Panc1 (cell line): ENCODE results near the gene UBASH3B. TPM values are rescaled to one million over a fixed set of nuclear protein-coding genes. Genes with fewer than 3 reads are reported as not detected.

Experiments used
- ATAC-seq: fragments of 200-7000 bp; cut with Tn5 transposase; 2 replicates; pipeline ENCODE4 v1.9.1; 2020; ENCODE audit warnings: mild to moderate bottlenecking, moderate library complexity
- BruUV-seq: library from RNA; stranded (reverse); fragments of 400-500 nt; replicated peaks from 2 replicates; lab custom pipeline; 2021; lab: Mats Ljungman, UMichigan
- CTCF ChIA-PET: fragments of 300-600 bp; sonication (Branson Sonifier 250); formaldehyde crosslinking; loops from one replicate; lab custom pipeline; 2022; ENCODE audit warnings: antibody characterized with exemption; lab: Charles Lee
- POLR2A ChIA-PET: fragments of 300-600 bp; sonication (Branson Sonifier 250); formaldehyde crosslinking; loops from one replicate; lab custom pipeline; 2022; ENCODE audit warnings: antibody characterized with exemption; lab: Charles Lee
- DNase-seq: peaks from one replicate; pipeline ENCODE4 v3.0.0-alpha.2; 2010; ENCODE audit warnings: low read depth, low spot score
- H3K27ac ChIP-seq: 2 replicates; pipeline ENCODE4 v1.5.1; 2011; ENCODE audit warnings: mild to moderate bottlenecking, low read length, inconsistent platforms
- H3K27me3 ChIP-seq: fragments of 200-500 bp; sonication (Bioruptor generic); 2 replicates; pipeline ENCODE4 v1.6.0; 2014; ENCODE audit warnings: low read length, inconsistent platforms; ENCODE audit not compliant: control insufficient read depth, insufficient read depth
- H3K36me3 ChIP-seq: fragments of 200-500 bp; sonication (Bioruptor generic); 2 replicates; pipeline ENCODE4 v1.5.1; 2014; ENCODE audit warnings: inconsistent platforms, mild to moderate bottlenecking, low read length, moderate library complexity; ENCODE audit not compliant: control insufficient read depth, insufficient read depth
- H3K4me1 ChIP-seq: 2 replicates; pipeline ENCODE4 v1.5.1; 2011; ENCODE audit warnings: inconsistent platforms, mild to moderate bottlenecking, low read length, moderate library complexity; ENCODE audit not compliant: control insufficient read depth, insufficient read depth
- H3K4me3 ChIP-seq, 2 experiments: 2 replicates each; pipeline ENCODE4 v1.5.1; 2011 to 2012; ENCODE audit warnings: low read depth in 2 of 2, low read length in 2 of 2, mild to moderate bottlenecking in 2 of 2, inconsistent platforms in 1 of 2, moderate library complexity in 1 of 2
- H3K9me3 ChIP-seq: fragments of 200-500 bp; sonication (Bioruptor generic); 2 replicates; pipeline ENCODE4 v1.5.1; 2014; ENCODE audit warnings: low read depth, mild to moderate bottlenecking, inconsistent platforms, low read length, moderate library complexity; ENCODE audit not compliant: control insufficient read depth, insufficient read depth
- CTCF ChIP-seq: fragments of 450-650 bp; IDR thresholded peaks from 2 replicates; pipeline ENCODE4 v1.5.1; 2017; ENCODE audit warnings: mild to moderate bottlenecking
- POLR2AphosphoS5 ChIP-seq: IDR thresholded peaks from 2 replicates; pipeline ENCODE4 v1.6.1; 2012; ENCODE audit warnings: mild to moderate bottlenecking, low read depth, low read length, moderate library complexity
- REST ChIP-seq, 2 experiments: IDR thresholded peaks; 2 replicates each; pipeline ENCODE4 v1.6.1; 2011 to 2012; ENCODE audit warnings: low read depth in 2 of 2, control low read depth in 1 of 2, low read length in 1 of 2, mild to moderate bottlenecking in 1 of 2, moderate library complexity in 1 of 2; ENCODE audit not compliant: insufficient read depth in 1 of 2
- SIN3A ChIP-seq: IDR thresholded peaks from 2 replicates; pipeline ENCODE4 v1.6.1; 2012; ENCODE audit warnings: low read depth, mild to moderate bottlenecking, low read length, moderate library complexity, borderline replicate concordance; ENCODE audit not compliant: insufficient read depth
- TCF7L2 ChIP-seq: IDR thresholded peaks from 2 replicates; pipeline ENCODE4 v1.6.1; 2011; ENCODE audit warnings: mild to moderate bottlenecking, low read depth, low read length, inconsistent platforms
- in situ Hi-C: cut with HindIII; loops from 2 replicates; pipeline ENCODE4 v1.10.0; 2016; ENCODE audit warnings: low sequenced_read_pairs, low pct_unique_long_range_greater_than_20kb
- intact Hi-C: fragments of 100-400 bp; cut with micrococcal nuclease; formaldehyde crosslinking; loops from one replicate; pipeline ENCODE4 v1.10.0; 2022; ENCODE audit not compliant: unreplicated experiment
- total RNA-seq: library from RNA; stranded (reverse); gene quantifications from one replicate; pipeline ENCODE4 v1.2.1, GENCODE V29; 2021; ENCODE audit not compliant: unreplicated experiment

The UBASH3B gene
- total RNA-seq, 1 experiment from 2014 or later = 55.1 TPM

- peaks cover 12% of the 10 kb centered on the region; the same call in 1 of the 2 replicates for H3K4me1 ChIP-seq
- H3K9me3 ChIP-seq = no peaks in the 10 kb centered on the region
- BruUV-seq = no TSS peak
- DNase-seq (no peak), ATAC-seq (no peak)
- CTCF ChIA-PET = no interaction called here
- H3K4me3 ChIP-seq = no peak overlapping the region
- POLR2A ChIA-PET = no interaction called here
- TF ChIP-seq REST (IDR thresholded peaks at IDR 0.05; ENCODE audit: insufficient read depth in 1 of 2, low read depth in 2 of 2, low read length in 1 of 2) (no peak), CTCF (no peak), TCF7L2 (no peak), SIN3A (no peak), POLR2AphosphoS5 (no peak)
- H3K27me3 ChIP-seq = no peaks in the 10 kb centered on the region
- H3K36me3 ChIP-seq = no peaks in the 10 kb centered on the region
- H3K27ac ChIP-seq = no peak overlapping the region
- intact Hi-C loops = no loop called here
- in situ Hi-C loops = no loop called here
Measured at GRCh38 chr11:122690384-122690783, 34.9 kb downstream of the UBASH3B start.

- peak overlapping the region; percentile 0 for H3K27ac ChIP-seq
- TF ChIP-seq TCF7L2 (no peak), REST (IDR thresholded peaks at IDR 0.05; ENCODE audit: insufficient read depth in 1 of 2, low read depth in 2 of 2, low read length in 1 of 2) (no peak), CTCF (no peak), POLR2AphosphoS5 (no peak), SIN3A (no peak)
- intact Hi-C loops = no loop called here
- H3K4me1 ChIP-seq = peaks cover 12% of the 10 kb centered on the region; the same call in 1 of the 2 replicates
- CTCF ChIA-PET = no interaction called here
- H3K27me3 ChIP-seq = no peaks in the 10 kb centered on the region
- DNase-seq (no peak), ATAC-seq (no peak)
- no peaks in the 10 kb centered on the region for H3K9me3 ChIP-seq
- in situ Hi-C loops = no loop called here
- BruUV-seq = no TSS peak
- POLR2A ChIA-PET = interaction anchor here (0.6 kb wide), 1 partner anchor 294 kb away, joined by 3 read pairs; no protein-coding TSS in a partner anchor
- H3K4me3 ChIP-seq = no peak overlapping the region
- H3K36me3 ChIP-seq = no peaks in the 10 kb centered on the region
Measured at GRCh38 chr11:122690801-122691548, 35.5 kb downstream of the UBASH3B start.
